Activated CD8-positive, alpha-beta T cell treated with anti-CD3 and anti-CD28 coated beads, Interleukin-2, amount 10 ng/mL, durations not matched to agents 7 days and 5 days (primary cell): ENCODE results near the gene PLEKHM1. TPM values are rescaled to one million over a fixed set of nuclear protein-coding genes. Genes with fewer than 3 reads are reported as not detected.
"Not testable (repeated sequence)": the region's sequence is repeated elsewhere in the genome, so short reads cannot be mapped to it uniquely, and the experiment has no call there.

ENCODE experiments used
- ATAC-seq: fragments of 150-1000 bp; cut with Tn5 transposase; one replicate; pipeline ENCODE4 v1.10.0; 2021; ENCODE audit warnings: moderate library complexity
- CTCF ChIA-PET: fragments of 350-600 bp; sonication (Branson Sonifier 250); formaldehyde crosslinking; loops from one replicate; lab custom pipeline; 2021; ENCODE audit warnings: antibody characterized with exemption; lab: Charles Lee
- POLR2A ChIA-PET: fragments of 350-600 bp; sonication (Branson Sonifier 250); formaldehyde crosslinking; loops from one replicate; lab custom pipeline; 2021; ENCODE audit warnings: antibody characterized with exemption; lab: Charles Lee
- DNase-seq: peaks from one replicate; pipeline ENCODE4 v3.0.0-alpha.2; 2020
- H3K27ac Mint-ChIP-seq: one replicate; pipeline ENCODE4 v1.8.0; 2021; ENCODE audit warnings: mild to moderate bottlenecking, mixed read lengths
- H3K27me3 Mint-ChIP-seq: one replicate; pipeline ENCODE4 v1.8.0; 2021; ENCODE audit warnings: low read depth, mixed read lengths
- H3K36me3 Mint-ChIP-seq: one replicate; pipeline ENCODE4 v1.8.0; 2021; ENCODE audit warnings: low read depth, mixed read lengths
- H3K4me1 Mint-ChIP-seq: one replicate; pipeline ENCODE4 v1.8.0; 2021; ENCODE audit warnings: low read depth, mixed read lengths
- H3K4me3 Mint-ChIP-seq: one replicate; pipeline ENCODE4 v1.8.0; 2021; ENCODE audit warnings: mild to moderate bottlenecking, mixed read lengths
- H3K9me3 Mint-ChIP-seq: one replicate; pipeline ENCODE4 v1.8.0; 2022; ENCODE audit warnings: mixed read lengths; ENCODE audit not compliant: insufficient read depth
- total RNA-seq, 2 experiments: library from RNA; stranded (reverse); gene quantifications; one replicate each; pipeline ENCODE4 v1.2.3, GENCODE V29; 2021

Gene PLEKHM1
- 10 to 100 TPM; 50.5 to 52.7 TPM for total RNA-seq

- Mint-ChIP-seq H3K4me1 (peaks cover 23% of the 10 kb centered on the region), H3K4me3 (peak within 1 kb of the TSS; percentile 87), H3K27ac (peak within 1 kb of the TSS; percentile 94)
- H3K9me3 Mint-ChIP-seq, H3K27me3 Mint-ChIP-seq, H3K36me3 Mint-ChIP-seq: not testable (repeated sequence)
- peak; percentile 98 for ATAC-seq
- peak; percentile 90 for DNase-seq
- ChIA-PET CTCF (interaction anchor here (0.9 kb wide), 1 partner anchor 62 kb away, joined by 3 read pairs; no protein-coding TSS in a partner anchor), POLR2A (interaction anchor here (1.0 kb wide), 1 partner anchor 94 kb away, joined by 3 read pairs; no protein-coding TSS in a partner anchor)
These were observed at the start of gene PLEKHM1 for GRCh38 chr17:45490615-45491433. TSS of gene PLEKHM1 (minus strand) at chr17:45490721. CDS start at chr17:45482484, 8,237 bp downstream.

GRCh38 chr17:45538168-45538567 is 47.6 kb upstream of the PLEKHM1 start:
- ATAC-seq, H3K27me3 Mint-ChIP-seq, CTCF ChIA-PET, H3K4me1 Mint-ChIP-seq, POLR2A ChIA-PET, H3K9me3 Mint-ChIP-seq, H3K4me3 Mint-ChIP-seq, DNase-seq, H3K27ac Mint-ChIP-seq, H3K36me3 Mint-ChIP-seq: not testable (repeated sequence)

GRCh38 chr17:45506072-45506471 is 15.6 kb upstream of the PLEKHM1 start:
- H3K27ac Mint-ChIP-seq = peak overlapping the region; percentile 20
- peaks cover 12% of the 10 kb centered on the region for H3K36me3 Mint-ChIP-seq
- CTCF ChIA-PET, H3K9me3 Mint-ChIP-seq, H3K4me1 Mint-ChIP-seq, DNase-seq, POLR2A ChIA-PET, H3K4me3 Mint-ChIP-seq, ATAC-seq, H3K27me3 Mint-ChIP-seq: not testable (repeated sequence)

GRCh38 chr17:45505183-45505582 is 14.7 kb upstream of the PLEKHM1 start:
- H3K4me1 Mint-ChIP-seq, CTCF ChIA-PET, DNase-seq, H3K27me3 Mint-ChIP-seq, H3K4me3 Mint-ChIP-seq, POLR2A ChIA-PET, H3K9me3 Mint-ChIP-seq, H3K27ac Mint-ChIP-seq, ATAC-seq: not testable (repeated sequence)
- H3K36me3 Mint-ChIP-seq = peaks cover 12% of the 10 kb centered on the region

GRCh38 chr17:45501092-45501707 is 10.7 kb upstream of the PLEKHM1 start:
- peak; percentile 27 for DNase-seq
- H3K27me3 Mint-ChIP-seq, H3K4me1 Mint-ChIP-seq, H3K9me3 Mint-ChIP-seq, H3K36me3 Mint-ChIP-seq, CTCF ChIA-PET, H3K4me3 Mint-ChIP-seq, POLR2A ChIA-PET, H3K27ac Mint-ChIP-seq: not testable (repeated sequence)
- peak; percentile 67 for ATAC-seq

- H3K27me3 Mint-ChIP-seq, CTCF ChIA-PET, H3K4me3 Mint-ChIP-seq, H3K9me3 Mint-ChIP-seq, H3K36me3 Mint-ChIP-seq, POLR2A ChIA-PET, H3K4me1 Mint-ChIP-seq, ATAC-seq, DNase-seq, H3K27ac Mint-ChIP-seq: not testable (repeated sequence)
These were observed 10.0 kb upstream of the PLEKHM1 start for GRCh38 chr17:45500478-45500877.

- H3K4me1 Mint-ChIP-seq, CTCF ChIA-PET, ATAC-seq, H3K36me3 Mint-ChIP-seq, DNase-seq, H3K27me3 Mint-ChIP-seq, H3K27ac Mint-ChIP-seq, H3K4me3 Mint-ChIP-seq, POLR2A ChIA-PET, H3K9me3 Mint-ChIP-seq: not testable (repeated sequence)
These were observed 8.7 kb upstream of the PLEKHM1 start for GRCh38 chr17:45499208-45499607.

GRCh38 chr17:45498377-45498776 is 7.9 kb upstream of the PLEKHM1 start:
- H3K4me3 Mint-ChIP-seq, H3K4me1 Mint-ChIP-seq, H3K36me3 Mint-ChIP-seq, DNase-seq, H3K9me3 Mint-ChIP-seq, H3K27me3 Mint-ChIP-seq, POLR2A ChIA-PET, ATAC-seq, CTCF ChIA-PET, H3K27ac Mint-ChIP-seq: not testable (repeated sequence)

GRCh38 chr17:45497449-45497848 is 6.9 kb upstream of the PLEKHM1 start:
- ATAC-seq, H3K9me3 Mint-ChIP-seq, POLR2A ChIA-PET: not testable (repeated sequence)

GRCh38 chr17:45496507-45496906 is 6.0 kb upstream of the PLEKHM1 start:
- H3K4me1 Mint-ChIP-seq, H3K4me3 Mint-ChIP-seq, POLR2A ChIA-PET, H3K36me3 Mint-ChIP-seq, DNase-seq, H3K27ac Mint-ChIP-seq, CTCF ChIA-PET, ATAC-seq, H3K27me3 Mint-ChIP-seq, H3K9me3 Mint-ChIP-seq: not testable (repeated sequence)

More at GRCh38 chr17:45497449-45497848, 6.9 kb upstream of the PLEKHM1 start:
- H3K36me3 Mint-ChIP-seq, H3K4me1 Mint-ChIP-seq, H3K27ac Mint-ChIP-seq, DNase-seq, H3K4me3 Mint-ChIP-seq, H3K27me3 Mint-ChIP-seq: not testable (repeated sequence)
- CTCF ChIA-PET = interaction anchor here (0.6 kb wide), 1 partner anchor 109 kb away, joined by 3 read pairs; no protein-coding TSS in a partner anchor

- H3K27ac Mint-ChIP-seq, DNase-seq, H3K36me3 Mint-ChIP-seq, H3K4me3 Mint-ChIP-seq, ATAC-seq, CTCF ChIA-PET, POLR2A ChIA-PET, H3K27me3 Mint-ChIP-seq, H3K9me3 Mint-ChIP-seq: not testable (repeated sequence)
- H3K4me1 Mint-ChIP-seq = peaks cover 11% of the 10 kb centered on the region
These were observed 4.0 kb upstream of the PLEKHM1 start for GRCh38 chr17:45494556-45494955.

- ATAC-seq, H3K36me3 Mint-ChIP-seq, POLR2A ChIA-PET, H3K9me3 Mint-ChIP-seq, DNase-seq, H3K4me3 Mint-ChIP-seq, H3K27ac Mint-ChIP-seq, H3K27me3 Mint-ChIP-seq, CTCF ChIA-PET: not testable (repeated sequence)
- H3K4me1 Mint-ChIP-seq = peaks cover 25% of the 10 kb centered on the region
These were observed 1.6 kb upstream of the PLEKHM1 start for GRCh38 chr17:45492156-45492555.
